Trophoblast cell (in vitro differentiated cells and primary cell): ENCODE measurements around the gene KCNMB1.
A peak's percentile ranks its signal among the peaks of the same experiment; 100 is the strongest.

ENCODE experiments used
- DNase-seq, 2 donors: peaks; one replicate each; pipeline ENCODE4 v3.0.0-alpha.2; 2016
- H2AFZ ChIP-seq: 2 replicates; pipeline ENCODE4 v1.6.1; 2013; ENCODE audit warnings: low read length, moderate library complexity, mild to moderate bottlenecking; ENCODE audit not compliant: insufficient read depth, poor library complexity
- H2AK5ac ChIP-seq: 2 replicates; pipeline ENCODE4 v1.6.1; 2013; ENCODE audit warnings: mild to moderate bottlenecking, low read length
- H2BK120ac ChIP-seq: 2 replicates; pipeline ENCODE4 v1.6.1; 2013; ENCODE audit warnings: low read length, mild to moderate bottlenecking, moderate library complexity; ENCODE audit not compliant: insufficient read depth, poor library complexity
- H2BK12ac ChIP-seq: 2 replicates; pipeline ENCODE4 v1.6.1; 2013; ENCODE audit warnings: mild to moderate bottlenecking, low read length, moderate library complexity
- H2BK5ac ChIP-seq: 2 replicates; pipeline ENCODE4 v1.6.1; 2013; ENCODE audit warnings: low read length, low read depth, moderate library complexity, mild to moderate bottlenecking; ENCODE audit not compliant: poor library complexity
- H3K14ac ChIP-seq: 2 replicates; pipeline ENCODE4 v1.6.1; 2013; ENCODE audit warnings: mild to moderate bottlenecking, low read length
- H3K18ac ChIP-seq: 2 replicates; pipeline ENCODE4 v1.6.1; 2013; ENCODE audit warnings: mild to moderate bottlenecking, low read length
- H3K23ac ChIP-seq: 2 replicates; pipeline ENCODE4 v1.6.1; 2013; ENCODE audit warnings: low read length
- H3K27ac ChIP-seq: 2 replicates; pipeline ENCODE4 v1.5.1; 2013; ENCODE audit warnings: low read depth, mild to moderate bottlenecking, inconsistent platforms, low read length, moderate library complexity
- H3K27me3 ChIP-seq: 2 replicates; pipeline ENCODE4 v1.6.1; 2013; ENCODE audit warnings: inconsistent platforms, mild to moderate bottlenecking, low read length, moderate library complexity; ENCODE audit not compliant: insufficient read depth
- H3K36me3 ChIP-seq, 2 experiments: 1 replicate in 1 of 2; 2 replicates in 1 of 2; pipeline ENCODE4 v1.6.1; 2013; ENCODE audit warnings: low read length in 2 of 2, mild to moderate bottlenecking in 2 of 2, moderate library complexity in 1 of 2; ENCODE audit not compliant: insufficient read depth in 2 of 2, control insufficient read depth in 1 of 2
- H3K4ac ChIP-seq: 2 replicates; pipeline ENCODE4 v1.6.1; 2013; ENCODE audit warnings: low read depth, mild to moderate bottlenecking, low read length, moderate library complexity
- H3K4me1 ChIP-seq, 2 experiments: 1 replicate in 1 of 2; 2 replicates in 1 of 2; pipeline ENCODE4 v1.6.1; 2013; ENCODE audit warnings: low read length in 2 of 2, mild to moderate bottlenecking in 2 of 2, moderate library complexity in 1 of 2; ENCODE audit not compliant: insufficient read depth in 2 of 2, control insufficient read depth in 1 of 2
- H3K4me2 ChIP-seq: 2 replicates; pipeline ENCODE4 v1.6.1; 2013; ENCODE audit warnings: inconsistent platforms, mild to moderate bottlenecking, low read length, moderate library complexity
- H3K4me3 ChIP-seq: 2 replicates; pipeline ENCODE4 v1.5.1; 2013; ENCODE audit warnings: mild to moderate bottlenecking, low read depth, low read length, inconsistent platforms
- H3K79me1 ChIP-seq: one replicate; pipeline ENCODE4 v1.6.1; 2013; ENCODE audit warnings: low read length
- H3K79me2 ChIP-seq: 2 replicates; pipeline ENCODE4 v1.6.1; 2013; ENCODE audit warnings: low read length, mild to moderate bottlenecking; ENCODE audit not compliant: control insufficient read depth, insufficient read depth, poor library complexity
- H3K9ac ChIP-seq: 2 replicates; pipeline ENCODE4 v1.6.1; 2013; ENCODE audit warnings: mild to moderate bottlenecking, low read length
- H3K9me3 ChIP-seq: 2 replicates; pipeline ENCODE4 v1.6.1; 2013; ENCODE audit warnings: low read depth, mild to moderate bottlenecking, control low read depth, inconsistent platforms, low read length; ENCODE audit not compliant: insufficient read depth
- H4K12ac ChIP-seq: 2 replicates; pipeline ENCODE4 v1.6.1; 2013; ENCODE audit warnings: low read depth, mild to moderate bottlenecking, low read length, moderate library complexity
- H4K8ac ChIP-seq: 2 replicates; pipeline ENCODE4 v1.6.1; 2013; ENCODE audit warnings: low read depth, mild to moderate bottlenecking, low read length, moderate library complexity
- H4K91ac ChIP-seq: one replicate; pipeline ENCODE4 v1.6.1; 2013; ENCODE audit warnings: low read depth, mild to moderate bottlenecking, low read length, moderate library complexity
- WGBS: extraction: QIAGEN DNeasy Blood & Tissue Kit; methylation state at CpG from one replicate; pipeline ENCODE4 v1.1.7; 2013; ENCODE audit warnings: missing lambda C conversion rate; ENCODE audit not compliant: insufficient read length, insufficient coverage; ENCODE audit errors: extremely low coverage; 5-methylcytosine and 5-hydroxymethylcytosine counted together

Gene KCNMB1

GRCh38 chr5:170343177-170343576, 46.0 kb downstream of the KCNMB1 start:
- H3K14ac ChIP-seq = no peak overlapping the region
- no peak overlapping the region for H3K23ac ChIP-seq
- no peaks in the 10 kb centered on the region for H3K36me3 ChIP-seq
- H3K27me3 ChIP-seq = no peaks in the 10 kb centered on the region
- DNase-seq = peak; percentile 27 to 74
- H3K9ac ChIP-seq = no peak overlapping the region
- no peak overlapping the region for H3K27ac ChIP-seq
- H3K4me3 ChIP-seq = no peak overlapping the region
- peaks cover 3% of the 10 kb centered on the region for H3K9me3 ChIP-seq
- no peak overlapping the region for H2BK12ac ChIP-seq
- H2BK120ac ChIP-seq = no peak overlapping the region
- no peak overlapping the region for H3K4ac ChIP-seq
- no peak overlapping the region for H3K4me2 ChIP-seq
- H4K8ac ChIP-seq = no peak overlapping the region
- no peak overlapping the region for H2AK5ac ChIP-seq
- no peak overlapping the region for H3K18ac ChIP-seq
- no peak overlapping the region for H2AFZ ChIP-seq
- H3K79me2 ChIP-seq = no peaks in the 10 kb centered on the region
- peaks cover 4% of the 10 kb centered on the region in 2 experiments for H3K4me1 ChIP-seq
- no peak overlapping the region for H4K91ac ChIP-seq
- H3K79me1 ChIP-seq = no peaks in the 10 kb centered on the region
- no peak overlapping the region for H4K12ac ChIP-seq
- no peak overlapping the region for H2BK5ac ChIP-seq
- WGBS = no CpG with 5 or more reads among the region's 3 CpGs

GRCh38 chr5:170342153-170342725, 46.9 kb downstream of the KCNMB1 start:
- Histone ChIP-seq H3K14ac (no peak overlapping the region), H3K4me2 (no peak overlapping the region), H3K27ac (no peak overlapping the region), H3K18ac (no peak overlapping the region), H3K27me3 (no peaks in the 10 kb centered on the region), H2BK5ac (no peak overlapping the region), H3K4ac (no peak overlapping the region), H3K4me1 (peaks cover 4% of the 10 kb centered on the region in 2 experiments), H2AK5ac (no peak overlapping the region), H2BK120ac (no peak overlapping the region), H3K4me3 (no peak overlapping the region), H4K8ac (no peak overlapping the region), H2AFZ (no peak overlapping the region), H4K12ac (no peak overlapping the region), H2BK12ac (no peak overlapping the region), H3K79me1 (no peaks in the 10 kb centered on the region), H3K9ac (no peak overlapping the region), H4K91ac (no peak overlapping the region), H3K36me3 (no peaks in the 10 kb centered on the region), H3K23ac (no peak overlapping the region), H3K9me3 (peaks cover 3% of the 10 kb centered on the region), H3K79me2 (no peaks in the 10 kb centered on the region)
- DNase-seq = no peak
- WGBS = no CpG with 5 or more reads among the region's 8 CpGs

GRCh38 chr5:170341545-170341944, 47.6 kb downstream of the KCNMB1 start:
- Histone ChIP-seq H3K36me3 (no peaks in the 10 kb centered on the region), H4K8ac (no peak overlapping the region), H3K4me1 (peaks cover 4% of the 10 kb centered on the region in 2 experiments), H3K9me3 (peaks cover 3% of the 10 kb centered on the region), H2AFZ (no peak overlapping the region), H3K9ac (no peak overlapping the region), H3K79me1 (no peaks in the 10 kb centered on the region), H4K91ac (no peak overlapping the region), H3K18ac (no peak overlapping the region), H3K14ac (no peak overlapping the region), H2BK5ac (no peak overlapping the region), H3K4me2 (no peak overlapping the region), H3K4ac (no peak overlapping the region), H2BK12ac (no peak overlapping the region), H3K27ac (no peak overlapping the region), H3K4me3 (no peak overlapping the region), H2AK5ac (no peak overlapping the region), H4K12ac (no peak overlapping the region), H2BK120ac (no peak overlapping the region), H3K27me3 (no peaks in the 10 kb centered on the region), H3K23ac (no peak overlapping the region), H3K79me2 (no peaks in the 10 kb centered on the region)
- DNase-seq = no peak
- WGBS = no CpG with 5 or more reads among the region's 9 CpGs

GRCh38 chr5:170339780-170340167, 49.4 kb downstream of the KCNMB1 start:
- H3K36me3 ChIP-seq = no peaks in the 10 kb centered on the region
- WGBS = no CpG with 5 or more reads among the region's 1 CpG

More at GRCh38 chr5:170339780-170340167, 49.4 kb downstream of the KCNMB1 start:
- Histone ChIP-seq H3K27ac (no peak overlapping the region), H3K4me2 (no peak overlapping the region), H3K4me1 (peaks cover 4% of the 10 kb centered on the region in 2 experiments), H2BK12ac (no peak overlapping the region), H3K27me3 (no peaks in the 10 kb centered on the region), H4K12ac (no peak overlapping the region), H3K9ac (no peak overlapping the region), H4K8ac (no peak overlapping the region), H3K9me3 (peaks cover 3% of the 10 kb centered on the region), H3K4ac (no peak overlapping the region), H4K91ac (no peak overlapping the region), H3K18ac (no peak overlapping the region), H2AFZ (no peak overlapping the region), H2BK120ac (no peak overlapping the region), H3K23ac (no peak overlapping the region), H3K4me3 (no peak overlapping the region), H2AK5ac (no peak overlapping the region), H3K79me2 (no peaks in the 10 kb centered on the region), H2BK5ac (no peak overlapping the region), H3K79me1 (no peaks in the 10 kb centered on the region), H3K14ac (no peak overlapping the region)
- DNase-seq = no peak
